Liver (tissue), 2 donors: ENCODE data around the gene CGNL1.

Source experiments
- TF ChIP-seq, protein P1 (sequence below): fragments of 150-350 bp; IDR thresholded peaks from 2 replicates; pipeline ENCODE4 v1.5.1; 2017; ENCODE audit warnings: improper control_type of control experiment, low read depth, low read length; ENCODE audit not compliant: missing input control
- TF ChIP-seq, protein P2 (sequence below): IDR thresholded peaks from 2 replicates; pipeline ENCODE4 v1.6.1; 2016; ENCODE audit warnings: antibody characterized with exemption, mild to moderate bottlenecking
- donor health status: healthy.

- TF ChIP-seq, protein P1, sequence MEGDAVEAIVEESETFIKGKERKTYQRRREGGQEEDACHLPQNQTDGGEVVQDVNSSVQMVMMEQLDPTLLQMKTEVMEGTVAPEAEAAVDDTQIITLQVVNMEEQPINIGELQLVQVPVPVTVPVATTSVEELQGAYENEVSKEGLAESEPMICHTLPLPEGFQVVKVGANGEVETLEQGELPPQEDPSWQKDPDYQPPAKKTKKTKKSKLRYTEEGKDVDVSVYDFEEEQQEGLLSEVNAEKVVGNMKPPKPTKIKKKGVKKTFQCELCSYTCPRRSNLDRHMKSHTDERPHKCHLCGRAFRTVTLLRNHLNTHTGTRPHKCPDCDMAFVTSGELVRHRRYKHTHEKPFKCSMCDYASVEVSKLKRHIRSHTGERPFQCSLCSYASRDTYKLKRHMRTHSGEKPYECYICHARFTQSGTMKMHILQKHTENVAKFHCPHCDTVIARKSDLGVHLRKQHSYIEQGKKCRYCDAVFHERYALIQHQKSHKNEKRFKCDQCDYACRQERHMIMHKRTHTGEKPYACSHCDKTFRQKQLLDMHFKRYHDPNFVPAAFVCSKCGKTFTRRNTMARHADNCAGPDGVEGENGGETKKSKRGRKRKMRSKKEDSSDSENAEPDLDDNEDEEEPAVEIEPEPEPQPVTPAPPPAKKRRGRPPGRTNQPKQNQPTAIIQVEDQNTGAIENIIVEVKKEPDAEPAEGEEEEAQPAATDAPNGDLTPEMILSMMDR: no peak
- TF ChIP-seq, protein P2, sequence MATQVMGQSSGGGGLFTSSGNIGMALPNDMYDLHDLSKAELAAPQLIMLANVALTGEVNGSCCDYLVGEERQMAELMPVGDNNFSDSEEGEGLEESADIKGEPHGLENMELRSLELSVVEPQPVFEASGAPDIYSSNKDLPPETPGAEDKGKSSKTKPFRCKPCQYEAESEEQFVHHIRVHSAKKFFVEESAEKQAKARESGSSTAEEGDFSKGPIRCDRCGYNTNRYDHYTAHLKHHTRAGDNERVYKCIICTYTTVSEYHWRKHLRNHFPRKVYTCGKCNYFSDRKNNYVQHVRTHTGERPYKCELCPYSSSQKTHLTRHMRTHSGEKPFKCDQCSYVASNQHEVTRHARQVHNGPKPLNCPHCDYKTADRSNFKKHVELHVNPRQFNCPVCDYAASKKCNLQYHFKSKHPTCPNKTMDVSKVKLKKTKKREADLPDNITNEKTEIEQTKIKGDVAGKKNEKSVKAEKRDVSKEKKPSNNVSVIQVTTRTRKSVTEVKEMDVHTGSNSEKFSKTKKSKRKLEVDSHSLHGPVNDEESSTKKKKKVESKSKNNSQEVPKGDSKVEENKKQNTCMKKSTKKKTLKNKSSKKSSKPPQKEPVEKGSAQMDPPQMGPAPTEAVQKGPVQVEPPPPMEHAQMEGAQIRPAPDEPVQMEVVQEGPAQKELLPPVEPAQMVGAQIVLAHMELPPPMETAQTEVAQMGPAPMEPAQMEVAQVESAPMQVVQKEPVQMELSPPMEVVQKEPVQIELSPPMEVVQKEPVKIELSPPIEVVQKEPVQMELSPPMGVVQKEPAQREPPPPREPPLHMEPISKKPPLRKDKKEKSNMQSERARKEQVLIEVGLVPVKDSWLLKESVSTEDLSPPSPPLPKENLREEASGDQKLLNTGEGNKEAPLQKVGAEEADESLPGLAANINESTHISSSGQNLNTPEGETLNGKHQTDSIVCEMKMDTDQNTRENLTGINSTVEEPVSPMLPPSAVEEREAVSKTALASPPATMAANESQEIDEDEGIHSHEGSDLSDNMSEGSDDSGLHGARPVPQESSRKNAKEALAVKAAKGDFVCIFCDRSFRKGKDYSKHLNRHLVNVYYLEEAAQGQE: no peak
These were observed 149.3 kb downstream of the CGNL1 start for GRCh38 chr15:57525581-57525980.
